Activated naive CD4-positive, alpha-beta T cell (primary cell): ENCODE results near the gene RIMBP2.

ENCODE experiments used
- DNase-seq, 4 experiments: peaks; one replicate each; lab custom pipeline; 2025; lab: John Stamatoyannopoulos, UW

The RIMBP2 gene

GRCh38 chr12:130680451-130680990, 35.6 kb downstream of the RIMBP2 start:
- DNase-seq, result no peak

- DNase-seq, result no peak
Observed at GRCh38 chr12:130677957-130678558, 38.0 kb downstream of the RIMBP2 start.

DNA sequence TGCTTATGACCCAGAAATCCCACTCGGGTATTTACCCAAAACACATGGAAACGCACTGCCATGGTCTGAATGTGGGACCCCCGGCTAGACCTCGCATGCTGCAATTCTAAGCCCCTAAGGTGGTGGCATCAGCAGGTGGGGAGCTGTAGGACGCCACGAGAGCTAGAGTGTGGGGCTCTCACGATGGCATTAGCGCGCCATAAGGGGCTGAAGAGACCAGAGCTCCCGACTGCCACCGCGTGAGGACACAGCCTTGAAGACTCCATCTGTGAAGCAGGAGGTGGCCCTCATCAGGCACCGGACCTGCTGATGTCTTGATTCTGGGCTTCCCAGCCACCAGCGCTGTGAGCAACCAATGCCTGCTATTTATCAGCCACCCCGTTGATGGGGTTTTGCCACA, 40.3 kb downstream of the RIMBP2 start:
- no peak for DNase-seq

- DNase-seq, result no peak
Observed at GRCh38 chr12:130675121-130675520, 41.0 kb downstream of the RIMBP2 start.

GRCh38 chr12:130674676-130675075, 41.4 kb downstream of the RIMBP2 start:
- DNase-seq, result no peak

DNA sequence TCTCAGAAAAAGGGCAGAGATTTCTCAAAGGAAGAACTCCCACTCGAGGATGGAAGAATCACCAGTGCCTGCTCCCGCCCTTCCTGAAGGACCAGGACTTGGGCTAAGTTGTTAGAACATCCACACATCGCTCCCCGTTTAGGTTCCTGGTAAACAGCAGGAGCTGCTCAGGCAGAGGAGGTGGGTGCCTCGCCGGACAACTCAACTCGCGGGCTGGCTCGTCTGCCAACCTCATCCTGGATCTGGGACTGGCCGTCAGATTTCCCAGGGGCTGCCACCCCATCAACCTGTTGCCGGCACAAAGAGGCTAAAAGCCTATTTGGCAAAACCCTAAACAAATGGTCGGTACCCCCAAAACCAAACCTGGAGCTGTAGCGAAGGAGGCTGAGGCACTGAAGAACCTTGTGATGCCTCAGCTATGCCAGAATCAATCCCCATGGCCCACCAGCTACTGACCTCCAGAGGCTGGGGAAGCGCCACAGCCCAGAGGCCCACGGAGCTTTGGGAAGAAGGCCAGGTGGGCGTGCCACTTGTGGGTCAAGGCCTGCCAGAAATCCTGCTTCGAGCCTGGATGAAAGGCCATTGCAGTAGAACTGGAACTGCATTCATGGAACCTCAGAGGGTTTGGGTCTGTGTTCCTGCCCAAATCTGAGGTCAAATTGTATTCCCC, 42.9 kb downstream of the RIMBP2 start:
- DNase-seq, result no peak

GRCh38 chr12:130672089-130672820, 43.8 kb downstream of the RIMBP2 start:
- no peak for DNase-seq

DNA sequence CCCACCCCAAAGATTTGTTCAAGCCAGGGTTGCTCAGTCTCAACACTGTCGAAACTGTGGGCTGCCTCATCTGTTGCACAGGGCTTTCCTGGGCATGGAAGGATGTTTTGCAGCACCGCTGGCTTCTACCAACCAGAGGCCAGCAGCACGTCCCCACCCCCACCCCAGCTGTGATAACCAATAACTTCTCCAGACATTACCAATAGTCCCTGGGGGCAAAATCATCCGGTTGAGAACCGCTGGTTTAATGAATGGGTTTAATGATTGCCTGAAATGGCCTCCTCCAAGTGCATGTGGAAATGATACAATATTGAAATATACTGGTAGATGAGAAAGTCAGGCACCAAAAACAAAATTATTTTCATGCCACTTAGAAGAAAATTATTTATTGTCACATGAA, 44.5 kb downstream of the RIMBP2 start:
- no peak for DNase-seq

DNA sequence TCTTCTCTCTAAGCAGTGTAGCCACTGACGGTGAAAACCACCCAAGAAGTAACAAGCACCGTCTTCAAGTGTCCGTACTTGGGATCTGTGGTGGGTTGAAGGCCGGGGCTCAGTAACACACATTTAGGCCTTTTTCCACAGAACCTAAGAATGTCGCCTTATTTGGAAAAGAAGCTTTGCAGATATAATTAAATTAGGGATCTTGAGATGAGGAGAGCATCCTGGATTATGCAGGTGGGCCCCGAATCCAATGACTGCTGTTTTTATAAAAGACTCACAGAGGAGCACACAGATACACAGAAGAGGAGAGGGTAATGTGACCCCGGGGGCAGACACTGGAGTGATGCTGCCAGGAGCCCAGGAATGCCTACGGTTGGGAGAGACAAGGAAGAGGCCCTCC, 46.3 kb downstream of the RIMBP2 start:
- DNase-seq, result no peak

DNA sequence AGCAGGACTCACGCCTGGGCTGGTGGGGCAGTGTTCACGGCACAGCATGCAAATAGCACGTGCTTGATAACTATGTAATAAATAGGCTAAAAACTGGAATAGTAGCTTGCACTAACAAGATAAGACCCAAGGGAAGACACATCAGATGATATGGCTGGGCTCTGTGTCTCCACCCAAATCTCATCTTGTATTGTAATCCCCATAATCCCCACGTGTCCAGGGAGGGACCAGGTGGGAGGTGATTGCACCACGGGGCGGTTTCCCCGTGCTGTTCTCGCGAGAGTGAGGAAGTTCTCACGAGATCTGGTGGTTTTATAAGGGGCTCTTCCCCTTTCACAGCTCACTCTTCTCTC, 46.9 kb downstream of the RIMBP2 start:
- DNase-seq, result no peak

- DNase-seq, result no peak
Observed at GRCh38 chr12:130668286-130669204, 47.6 kb downstream of the RIMBP2 start.

DNA sequence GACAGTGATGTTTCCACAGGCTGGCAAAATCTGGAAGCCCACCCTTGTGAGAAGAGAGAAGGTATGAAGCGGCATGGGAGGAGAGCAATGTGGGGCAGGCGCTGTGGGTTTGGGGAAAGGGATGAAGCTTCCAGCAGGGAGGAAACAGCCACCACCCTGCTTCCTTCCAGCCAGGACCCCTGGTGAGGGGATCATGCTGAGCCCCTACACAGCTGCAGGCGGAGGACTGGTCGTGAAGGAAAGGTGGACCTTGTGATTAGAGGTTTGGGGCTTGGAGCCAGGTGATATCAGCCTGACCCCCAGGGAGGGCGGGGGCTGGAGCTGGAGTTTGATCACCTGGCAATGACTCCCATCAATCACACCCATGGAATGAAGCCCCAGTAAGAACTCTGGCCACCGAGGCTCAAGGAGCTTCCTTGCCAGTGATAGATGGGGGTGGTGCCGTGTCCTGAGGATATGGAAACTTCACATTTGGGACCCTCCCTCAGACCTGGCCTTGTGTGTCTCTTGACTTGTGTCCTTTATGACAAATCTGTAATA, 48.6 kb downstream of the RIMBP2 start:
- DNase-seq, result no peak

DNA sequence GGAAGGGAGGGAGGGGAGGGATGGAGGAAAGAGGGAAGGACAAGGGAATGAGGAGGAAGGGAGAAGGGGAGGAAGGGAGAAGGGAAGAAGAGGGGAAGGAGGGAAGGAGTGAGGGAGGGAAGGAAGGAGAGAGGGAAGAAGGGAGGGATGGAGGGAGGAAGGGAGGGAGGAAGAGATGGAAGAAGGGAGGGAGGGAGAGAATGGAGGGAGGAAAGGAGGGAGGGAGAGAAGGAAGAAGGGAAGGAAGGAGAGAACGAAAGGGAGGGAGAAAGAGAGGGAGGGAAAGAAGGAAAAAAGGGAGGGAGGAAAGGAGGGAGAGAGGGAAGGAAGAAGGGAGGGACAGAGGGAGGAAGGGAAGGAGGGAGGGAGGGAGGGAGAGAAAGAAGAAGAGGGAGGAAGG, 49.5 kb downstream of the RIMBP2 start:
- DNase-seq, result no peak

DNA sequence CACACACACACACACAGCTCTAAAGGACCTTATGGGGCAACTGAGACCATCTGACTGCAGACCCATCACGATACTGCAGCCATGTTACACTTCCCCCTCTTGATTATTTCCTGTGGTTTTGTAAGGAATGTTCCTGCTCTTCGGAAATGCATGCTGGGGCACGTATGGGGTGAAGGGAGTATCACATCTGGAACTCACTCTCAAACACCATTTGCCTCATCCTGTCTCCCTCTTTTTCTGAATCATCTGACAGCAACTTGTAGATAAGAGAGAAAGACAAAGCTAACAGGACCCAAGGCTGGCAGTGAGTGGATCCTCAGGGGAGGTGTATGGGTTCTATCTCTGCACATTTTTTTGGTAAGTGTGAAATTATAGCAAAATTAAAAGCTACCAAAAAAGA, 50.3 kb downstream of the RIMBP2 start:
- no peak for DNase-seq

DNA sequence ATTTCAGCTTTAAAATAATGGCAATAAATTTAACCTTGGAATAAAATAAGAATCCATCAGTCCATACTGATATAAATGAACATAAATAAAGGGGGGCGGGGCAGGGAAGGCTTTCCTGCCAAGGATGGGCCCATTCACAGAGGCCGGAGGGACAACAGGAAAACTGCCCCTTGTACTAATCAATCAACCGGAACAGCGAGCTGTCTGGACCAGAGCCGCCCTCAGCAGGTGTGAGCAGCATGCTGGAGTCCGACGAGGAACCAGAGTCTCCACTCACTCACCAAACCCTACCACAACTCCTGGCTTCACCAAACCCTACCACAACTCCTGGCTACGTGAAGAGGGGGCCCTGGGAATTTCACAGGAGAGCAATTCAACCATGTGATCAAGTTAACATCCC, 51.3 kb downstream of the RIMBP2 start:
- no peak for DNase-seq

DNA sequence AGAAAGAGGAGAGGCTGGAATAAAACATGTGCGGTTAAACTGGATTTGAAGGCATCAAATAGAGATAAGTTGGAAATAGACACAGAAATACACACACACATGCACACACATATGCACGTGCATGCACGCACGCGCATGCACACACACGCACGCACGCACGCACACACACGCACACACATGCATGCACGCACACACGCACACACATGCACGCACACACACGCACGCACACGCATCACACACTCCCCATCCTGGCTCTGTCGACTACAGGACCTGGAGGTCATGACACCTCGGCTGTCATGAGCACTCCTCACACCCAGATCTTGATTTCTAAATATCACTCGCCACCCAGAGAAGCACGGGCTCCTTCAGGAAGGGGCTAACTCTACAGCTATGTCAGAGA, 51.8 kb downstream of the RIMBP2 start:
- DNase-seq, result no peak

DNA sequence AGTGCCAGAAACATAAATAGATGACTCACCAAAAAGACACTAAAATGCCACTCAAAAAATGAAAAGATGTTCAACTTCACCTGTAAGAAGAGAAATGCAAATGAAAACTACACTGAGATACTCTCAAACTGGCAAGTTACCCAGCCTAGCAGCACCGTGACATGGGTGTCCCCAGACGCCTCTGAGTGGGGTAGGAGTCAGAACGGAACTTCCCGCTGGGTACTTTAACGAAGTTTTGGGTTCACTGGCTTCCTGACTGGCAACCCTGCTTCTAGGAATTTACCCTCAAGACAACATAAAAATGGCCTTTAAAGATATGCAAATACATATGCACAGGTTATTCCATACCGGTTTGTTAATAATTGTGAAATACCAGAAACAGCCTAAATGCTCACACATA, 52.6 kb downstream of the RIMBP2 start:
- no peak for DNase-seq

- no peak for DNase-seq
Observed at GRCh38 chr12:130661486-130662255, 54.4 kb downstream of the RIMBP2 start.

- no peak for DNase-seq
Observed at GRCh38 chr12:130661059-130661458, 55.0 kb downstream of the RIMBP2 start.

DNA sequence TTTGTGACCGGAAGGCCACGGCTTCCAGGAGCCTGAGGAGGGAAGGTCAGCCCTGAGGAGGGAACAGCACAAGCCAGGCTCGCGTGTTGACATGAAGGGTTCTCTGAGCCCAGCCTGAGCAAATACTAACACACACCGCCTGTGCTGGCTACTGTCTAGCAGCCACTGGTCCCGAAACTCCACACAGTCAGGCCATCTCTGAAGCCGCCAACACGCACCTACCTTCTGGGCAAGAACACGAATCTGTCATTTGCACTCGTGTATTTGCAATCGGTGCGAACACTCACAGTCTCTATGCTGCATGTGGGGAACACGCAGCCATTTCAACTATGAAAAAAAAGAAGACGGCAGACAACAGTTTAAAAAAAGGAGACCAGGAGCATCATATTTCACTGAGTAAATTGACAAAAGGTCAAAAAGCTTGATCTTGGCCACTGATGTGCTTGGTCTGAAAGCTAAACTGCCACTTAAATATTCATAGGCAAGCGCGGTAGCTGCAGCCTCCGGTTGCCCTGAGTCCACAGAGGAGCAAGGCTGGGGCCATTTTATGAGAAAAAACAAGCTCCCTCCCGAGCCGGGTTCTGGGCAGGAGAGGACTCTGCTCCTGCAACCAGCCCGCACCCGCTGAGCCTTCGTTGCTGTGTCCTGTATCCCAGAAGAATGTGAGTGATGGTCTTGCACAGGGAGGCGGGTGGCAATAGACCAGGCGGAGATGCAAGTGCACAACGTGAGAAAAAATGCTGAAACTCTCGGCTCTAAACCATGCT, 57.8 kb downstream of the RIMBP2 start:
- no peak for DNase-seq
